Measurements from ENCODE around the gene ADA.
"Not testable (repeated sequence)": the region's sequence is repeated elsewhere in the genome, so short reads cannot be mapped to it uniquely, and the experiment has no call there.

ADA gene

DNA sequence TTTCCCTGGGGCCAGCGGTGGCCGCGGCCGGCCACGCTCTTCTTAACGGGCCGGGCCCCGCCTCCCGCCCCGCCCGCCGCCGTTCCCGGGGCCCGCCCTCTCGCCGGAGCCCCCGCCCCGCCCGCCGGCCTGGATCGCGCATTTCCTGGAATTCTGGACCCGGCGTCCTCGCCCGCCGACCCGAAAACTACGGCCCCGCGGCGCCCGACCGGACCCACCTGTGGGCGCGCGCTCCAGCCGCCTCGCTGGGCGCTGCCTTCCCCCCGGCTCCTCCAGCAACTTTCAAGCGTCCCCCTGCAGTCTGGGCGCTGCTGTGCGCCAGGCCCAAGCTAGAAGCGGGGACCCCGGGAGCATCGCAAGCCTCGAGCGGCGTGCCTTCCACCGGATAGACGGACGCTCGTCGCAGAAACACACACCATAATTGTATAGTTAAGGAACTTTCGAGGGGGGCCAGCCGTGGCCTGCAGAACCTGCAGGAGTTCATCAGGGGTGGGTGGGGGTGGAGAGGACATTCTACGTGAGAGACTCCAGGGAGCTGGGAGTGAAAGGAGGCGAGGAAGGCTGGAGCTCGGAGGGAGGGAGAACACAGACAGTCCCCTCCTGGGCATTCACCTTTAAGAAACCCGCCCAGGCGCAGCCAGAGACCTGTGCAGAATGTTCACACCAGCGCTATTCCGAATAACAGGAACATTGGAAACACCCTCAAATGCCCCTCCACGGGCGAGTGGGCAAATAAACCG is at the start of gene ADA:
ADA (minus strand) TSS at position 16 of the 740 bp plus-strand sequence. CDS start 92 bp downstream, outside the sequence.
- DNase-seq (ENCODE audit: low read depth in 2 of 2) = no peak

DNA sequence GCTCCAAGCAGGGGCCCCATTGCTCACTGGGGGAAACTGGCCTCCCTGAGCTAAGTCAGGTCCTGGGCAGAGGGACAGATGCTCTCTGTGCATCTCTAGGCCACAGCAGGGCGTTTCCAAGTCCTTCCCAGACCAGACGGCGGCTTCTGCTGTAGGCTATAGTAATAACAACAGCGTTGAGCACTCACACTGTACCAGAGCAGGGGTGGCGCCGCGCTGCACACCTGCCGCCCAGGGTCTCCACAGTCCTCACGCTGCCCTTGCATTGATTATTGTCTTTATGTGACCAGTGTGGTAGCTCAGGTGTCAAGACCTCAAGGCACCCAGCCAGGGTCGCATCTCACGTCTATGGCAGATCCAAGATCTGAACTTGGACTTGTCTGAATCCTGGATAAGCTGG is 48.8 kb upstream of the ADA start:
- DNase-seq (ENCODE audit: low read depth in 2 of 2) = no peak

DNA sequence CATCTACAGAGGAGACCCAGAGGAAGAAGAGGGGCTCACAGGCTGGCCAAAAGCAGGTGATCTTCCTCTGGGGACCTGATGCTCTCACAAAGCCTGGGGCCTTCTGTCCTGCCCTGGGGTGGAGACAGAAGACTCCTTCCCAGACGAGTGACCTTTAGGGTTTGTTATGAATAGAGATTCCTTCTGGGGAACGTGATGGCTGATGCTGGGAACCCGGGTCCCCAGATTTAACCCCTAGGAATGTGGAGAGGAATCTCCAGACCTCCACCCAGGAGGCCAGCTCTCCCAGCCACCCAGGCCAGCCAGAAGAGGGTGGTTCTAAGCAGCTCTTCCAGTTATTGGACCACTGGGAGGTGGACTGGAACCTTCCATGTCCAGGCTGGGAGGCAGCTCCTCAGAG is 46.9 kb upstream of the ADA start:
- DNase-seq (ENCODE audit: low read depth in 2 of 2) = no peak

DNA sequence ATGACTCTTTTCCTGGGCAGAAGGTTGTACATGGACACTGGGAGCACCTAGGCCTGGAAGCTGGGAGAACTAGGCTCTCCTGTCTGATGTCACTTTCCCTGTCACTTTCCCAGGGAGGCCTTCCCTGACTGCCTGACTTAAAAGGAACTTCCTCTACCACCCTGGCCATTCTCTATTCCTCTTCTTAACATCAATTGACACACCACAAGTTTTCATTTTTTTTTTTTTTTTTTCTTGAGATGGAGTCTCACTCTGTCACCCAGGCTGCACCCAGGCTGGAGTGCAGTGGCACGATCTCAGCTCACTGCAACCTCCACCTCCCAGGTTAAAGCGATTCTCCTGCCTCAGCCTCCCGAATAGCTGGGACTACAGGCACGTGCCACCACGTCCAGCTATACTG is 45.5 kb upstream of the ADA start:
- not testable (repeated sequence) for DNase-seq (ENCODE audit: low read depth in 2 of 2)

DNA sequence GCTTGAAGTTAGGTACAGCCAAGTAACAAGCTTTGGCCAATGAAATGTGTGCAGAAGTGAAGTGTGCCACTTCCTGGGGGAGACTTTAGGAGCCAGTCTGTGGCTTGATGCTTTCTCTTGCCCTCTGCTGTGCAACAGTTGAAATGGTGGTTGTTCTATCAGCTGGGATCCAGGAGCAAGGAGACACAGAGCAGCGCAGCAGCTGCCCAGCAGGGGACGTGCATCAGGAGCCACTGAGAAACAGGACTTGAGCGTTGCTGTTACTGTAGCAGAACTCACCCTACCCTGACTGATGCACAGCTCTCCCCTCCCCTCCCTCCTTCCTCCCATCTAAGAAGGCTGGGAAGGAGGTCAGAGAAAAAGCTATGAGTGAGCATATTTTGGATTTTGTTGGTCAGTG is 44.8 kb upstream of the ADA start:
- DNase-seq (ENCODE audit: low read depth in 2 of 2) = no peak

DNA sequence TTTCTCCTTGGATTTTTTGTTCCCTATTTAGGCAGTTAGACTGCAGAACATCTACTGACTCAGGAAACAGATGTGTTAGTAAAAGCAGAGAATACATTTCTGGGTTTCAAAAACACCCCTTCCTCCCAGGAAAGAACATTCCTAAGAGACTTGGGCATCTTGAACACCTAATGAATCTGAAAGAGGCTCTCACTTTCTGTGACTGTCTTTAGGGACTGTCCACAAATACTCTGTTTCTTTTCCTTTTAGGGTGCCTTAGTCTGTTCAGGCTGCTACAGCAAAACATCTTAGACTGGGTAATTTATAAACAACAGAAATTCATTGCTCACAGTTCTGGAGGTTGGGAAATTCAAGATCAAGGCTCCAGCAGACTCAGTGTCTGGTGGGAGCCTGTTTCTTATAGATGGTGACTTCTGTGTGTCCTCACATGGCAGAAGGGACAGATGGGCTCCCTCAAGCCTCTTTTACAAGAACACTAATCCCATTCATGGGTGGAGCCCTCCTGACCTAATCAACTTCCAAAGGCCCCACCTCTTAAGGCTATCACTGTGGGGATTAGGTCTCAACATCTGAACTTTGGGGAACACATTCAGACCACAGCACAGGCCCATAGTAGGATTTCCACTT is 44.3 kb upstream of the ADA start:
- peak; percentile 72 for DNase-seq (ENCODE audit: low read depth in 2 of 2)

DNA sequence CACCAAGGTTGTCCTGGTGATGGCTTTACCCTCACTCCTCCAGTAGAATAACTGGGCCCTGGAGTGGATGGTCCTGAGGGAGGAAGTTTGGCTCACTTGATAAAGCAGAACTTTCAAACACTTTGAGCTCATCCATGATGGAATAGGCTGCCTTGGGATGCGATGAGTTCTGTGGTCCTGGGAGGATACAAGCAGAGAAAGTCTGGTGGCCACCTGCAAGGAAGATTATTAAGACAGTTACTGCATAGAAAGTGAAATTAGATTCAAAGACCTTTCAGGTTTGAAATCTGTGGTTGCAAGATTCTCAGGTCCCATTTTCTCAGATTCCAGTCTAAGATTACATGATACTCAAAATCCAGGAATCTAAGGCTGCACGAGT is 43.8 kb upstream of the ADA start:
- DNase-seq (ENCODE audit: low read depth in 2 of 2) = no peak

DNA sequence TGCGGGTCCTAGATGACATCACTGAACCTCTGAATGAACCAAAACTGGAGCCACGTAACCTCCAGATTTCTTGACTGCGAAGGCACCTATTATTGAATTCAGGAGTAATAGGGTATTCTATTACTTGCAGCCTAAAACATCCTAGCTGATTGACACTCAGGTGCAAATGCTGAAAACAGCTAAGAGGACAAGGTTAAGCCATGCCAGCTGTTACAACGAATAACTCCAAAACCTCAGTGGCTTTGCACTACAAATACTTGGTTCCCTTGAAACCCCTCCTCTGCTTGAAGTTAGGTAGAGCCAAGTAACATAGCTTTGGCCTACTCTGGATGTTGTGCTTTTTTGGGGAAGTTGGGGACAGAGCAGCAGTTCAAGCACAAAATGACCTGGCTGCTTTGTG is 42.7 kb upstream of the ADA start:
- no peak for DNase-seq (ENCODE audit: low read depth in 2 of 2)

DNA sequence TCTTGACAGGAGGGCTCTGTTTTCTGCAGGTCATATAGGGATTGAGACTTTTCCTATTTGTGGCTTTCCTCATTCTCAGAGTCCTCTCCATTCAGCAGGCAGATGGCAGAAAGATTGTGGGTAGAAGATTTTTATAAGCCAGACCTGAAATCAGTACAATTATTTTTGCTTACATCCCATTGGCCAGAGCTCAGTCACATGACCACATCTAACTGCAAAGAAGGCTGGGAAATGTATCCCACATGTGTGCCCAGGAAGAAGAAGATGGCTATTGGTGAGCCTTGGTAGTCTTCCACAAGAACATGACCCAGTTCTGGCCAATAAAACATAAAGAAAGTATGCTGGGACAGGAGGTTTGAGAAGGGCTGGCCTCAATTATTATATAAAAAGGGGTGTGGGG is 42.1 kb upstream of the ADA start:
- DNase-seq (ENCODE audit: low read depth in 2 of 2) = no peak

DNA sequence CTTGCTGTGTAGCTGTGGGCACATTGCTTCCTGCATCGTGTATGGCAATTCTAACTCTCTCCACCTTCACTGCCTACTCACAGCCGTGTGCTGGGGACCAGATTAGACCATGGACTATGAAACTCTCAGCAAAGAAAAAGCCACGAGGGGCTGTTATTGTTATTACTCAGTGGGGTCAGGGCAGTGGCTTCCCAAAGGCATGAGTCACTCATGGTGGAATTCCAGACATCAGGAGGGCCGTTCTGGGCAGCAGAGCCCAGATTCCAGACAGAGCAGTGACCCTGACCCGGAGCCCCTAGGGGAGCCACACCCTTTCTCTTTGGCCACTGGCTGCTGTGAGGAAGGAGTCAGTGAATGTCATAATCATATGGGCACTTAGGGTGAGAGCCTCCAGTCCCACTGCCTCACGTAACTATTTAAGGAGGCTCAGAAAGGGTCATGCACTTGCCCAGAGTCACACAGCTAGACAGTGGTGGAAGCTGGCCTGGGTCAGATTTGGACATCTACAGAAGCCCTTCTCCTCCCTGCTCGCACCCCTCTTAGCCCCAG is 41.5 kb upstream of the ADA start:
- DNase-seq (ENCODE audit: low read depth in 2 of 2) = peak; percentile 75 to 80

DNA sequence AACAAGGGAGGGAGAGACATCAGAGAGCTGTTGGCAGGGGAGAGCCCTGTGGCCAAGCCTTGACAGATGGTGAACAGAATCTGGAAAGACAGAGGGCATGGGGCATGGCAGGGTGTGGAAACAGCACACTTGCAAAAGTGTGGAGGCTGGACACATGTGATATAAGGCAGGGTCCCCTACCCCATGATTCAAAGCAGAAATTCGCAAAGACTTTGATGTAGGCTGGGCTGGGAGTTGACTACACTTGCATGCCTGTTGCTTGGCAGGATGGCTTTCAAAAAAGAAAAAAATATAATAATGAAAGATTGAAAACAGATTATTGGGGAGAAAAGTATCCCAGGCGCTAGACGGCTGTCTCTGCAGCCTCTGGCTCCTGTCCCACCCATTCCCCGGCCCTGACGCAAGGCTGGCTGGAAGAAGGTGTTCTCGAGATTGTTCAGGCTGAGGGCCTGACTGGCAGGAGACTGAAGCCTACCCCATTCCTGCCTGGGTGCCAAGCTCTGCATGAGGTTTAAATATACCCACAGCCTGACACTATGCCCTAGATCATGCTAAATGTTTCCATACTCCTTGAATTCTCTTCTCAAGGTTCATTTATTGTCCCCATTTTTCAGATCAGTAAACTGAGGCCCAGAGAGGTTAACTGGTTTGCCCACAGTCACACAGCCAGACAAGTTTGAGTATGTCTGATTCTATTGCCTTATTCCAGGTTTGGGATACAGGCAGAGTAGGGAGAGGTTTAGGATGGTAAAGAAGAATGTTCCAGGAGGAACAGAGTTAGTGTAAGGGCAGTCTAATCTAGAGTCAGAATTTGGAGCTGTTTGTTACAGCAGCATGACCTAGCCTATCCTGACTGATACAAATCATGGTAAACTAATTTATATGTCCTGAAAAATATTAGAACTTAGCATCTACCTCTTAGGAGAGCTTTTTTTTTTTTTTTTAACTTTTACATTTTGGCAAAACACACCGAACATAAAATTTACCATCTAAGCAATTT is 40.2 kb upstream of the ADA start:
- peak in 1 of 2 experiments; percentile 55 for DNase-seq (ENCODE audit: low read depth in 2 of 2)

DNA sequence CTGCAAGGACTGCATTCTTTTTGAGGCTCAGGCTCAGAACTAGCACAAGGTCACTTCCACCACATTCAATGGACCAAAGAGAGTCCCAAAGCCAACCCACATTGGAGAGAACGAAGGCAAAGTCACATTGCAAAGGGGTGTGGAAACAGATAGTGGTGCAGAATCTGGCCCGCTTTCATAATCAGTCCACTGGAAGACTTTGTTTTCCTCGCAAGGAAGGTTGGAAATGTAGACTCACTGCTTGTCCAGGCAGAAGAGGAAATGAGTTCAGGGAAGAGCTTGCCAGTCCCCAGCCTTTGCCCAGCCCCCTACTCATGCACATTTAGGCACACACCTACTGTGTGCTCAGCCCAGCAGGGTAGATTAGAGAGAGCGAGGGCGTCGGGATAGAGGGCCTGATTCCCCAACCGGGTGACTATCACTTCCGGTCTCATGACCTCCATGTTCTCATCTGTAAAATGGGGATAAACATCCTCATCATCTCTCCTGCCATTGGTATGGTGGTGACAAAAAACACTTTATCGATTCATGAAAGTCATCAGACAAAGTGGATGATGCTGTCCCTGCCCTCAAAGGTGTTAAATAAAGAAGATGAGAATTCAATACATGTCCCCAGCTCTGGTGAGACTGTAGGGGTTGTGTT is 39.4 kb upstream of the ADA start:
- DNase-seq (ENCODE audit: low read depth in 2 of 2) = no peak

DNA sequence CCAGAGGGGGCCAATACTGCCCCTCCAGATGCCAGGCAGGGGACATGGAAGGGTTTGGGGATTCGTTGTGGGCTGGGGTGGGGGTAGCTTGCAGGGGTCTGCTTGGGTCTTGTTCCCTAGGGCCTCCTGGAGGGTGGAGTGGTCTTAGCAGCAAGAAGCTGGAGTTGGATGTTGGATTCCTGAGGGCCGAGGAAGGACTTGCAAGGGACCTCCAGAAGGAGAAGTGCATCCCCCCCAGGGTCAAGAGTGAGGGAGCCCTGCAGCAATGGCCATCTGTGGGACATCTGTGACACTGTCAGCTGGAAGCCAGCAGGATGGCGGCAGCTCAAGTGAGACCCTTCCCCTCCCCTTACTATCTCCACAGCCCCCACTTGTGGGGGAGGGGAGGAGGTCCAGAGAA is 38.3 kb upstream of the ADA start:
- no peak for DNase-seq (ENCODE audit: low read depth in 2 of 2)

DNA sequence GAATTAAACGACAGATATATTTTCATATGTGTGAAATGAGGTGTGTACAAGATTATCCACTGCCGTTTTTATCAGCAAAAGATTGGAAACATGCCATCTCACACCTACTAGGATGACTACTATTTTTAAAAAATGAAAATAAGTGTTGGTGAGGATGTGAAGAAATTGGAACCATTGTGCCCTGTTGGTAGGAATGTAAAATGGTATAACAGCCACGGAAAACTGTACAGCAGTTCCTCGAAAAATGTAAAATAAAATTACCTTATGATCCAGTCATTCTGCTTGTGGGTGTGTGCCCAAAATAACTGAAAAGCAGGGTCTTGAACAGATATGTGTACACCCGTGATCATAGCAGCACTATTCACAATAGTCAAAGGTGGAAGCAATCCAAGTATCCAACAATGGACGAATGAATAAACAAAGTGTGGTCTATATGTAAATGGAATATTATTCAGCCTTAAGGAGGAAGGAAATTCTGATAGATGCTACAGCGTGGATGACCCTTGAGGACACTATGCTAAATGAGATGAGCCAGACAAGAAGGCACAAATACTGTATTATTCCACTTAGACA is 36.6 kb upstream of the ADA start:
- DNase-seq (ENCODE audit: low read depth in 2 of 2) = no peak

DNA sequence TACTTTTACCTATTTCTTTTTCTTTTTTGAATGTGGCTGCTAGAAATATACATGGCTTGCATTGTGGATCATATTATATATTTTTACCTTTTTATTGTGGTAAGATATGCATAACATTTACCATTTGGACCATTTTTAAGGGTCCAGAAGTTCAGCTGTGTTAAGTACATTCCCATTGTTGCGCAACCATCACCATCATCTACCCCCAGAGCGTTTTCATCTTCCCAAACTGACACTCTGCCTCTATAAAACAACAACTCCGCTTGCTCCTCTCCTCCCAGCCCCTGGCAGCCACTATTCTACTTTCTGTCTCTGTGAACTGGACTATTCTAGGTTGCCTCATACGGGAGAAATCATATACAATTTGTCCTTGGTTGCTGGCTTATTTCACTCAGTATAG is 35.4 kb upstream of the ADA start:
- DNase-seq (ENCODE audit: low read depth in 2 of 2) = no peak

DNA sequence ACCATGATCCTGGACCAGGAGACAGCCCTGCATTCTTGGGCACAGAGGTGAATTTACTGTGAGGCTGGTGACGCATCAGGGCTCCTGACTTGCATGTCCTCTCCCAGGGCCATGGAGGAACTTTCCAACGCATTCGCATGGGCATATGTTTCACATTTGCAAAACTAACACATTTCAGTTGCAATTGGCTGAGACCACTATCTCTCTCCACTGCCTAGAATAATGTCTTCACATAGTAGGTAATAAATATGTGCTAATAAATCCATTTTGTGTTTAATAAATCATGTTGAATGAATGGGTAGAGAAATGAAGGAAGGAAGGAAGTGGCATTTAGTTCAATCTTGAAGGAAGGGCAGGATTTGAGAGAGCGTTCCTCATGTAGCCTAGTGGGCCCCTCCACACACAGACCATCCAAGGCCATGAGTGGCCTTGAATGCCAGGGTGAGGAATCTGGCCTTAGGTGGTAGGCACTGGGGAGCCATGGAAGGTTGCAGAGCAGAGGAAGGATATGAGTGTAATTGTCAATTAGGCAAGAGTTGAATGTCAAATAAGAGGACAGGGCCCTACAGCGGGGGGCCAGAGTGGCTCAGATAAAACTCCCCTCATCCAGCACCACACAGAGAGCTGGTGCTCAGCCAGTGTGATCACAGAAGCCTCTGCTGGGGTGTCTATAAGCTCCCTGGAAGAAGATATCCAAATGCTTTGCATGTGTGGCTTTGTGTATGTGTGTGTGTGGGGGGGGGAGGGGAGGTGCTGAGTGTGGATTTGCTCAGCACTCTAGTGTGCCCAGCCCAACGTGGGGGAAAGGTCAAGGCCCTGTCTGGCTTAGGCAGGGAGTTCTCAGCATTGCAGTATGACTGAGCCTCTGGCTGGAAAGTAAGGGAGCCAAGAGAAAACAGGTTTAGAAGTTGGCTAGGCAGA is 32.8 kb upstream of the ADA start:
- DNase-seq (ENCODE audit: low read depth in 2 of 2) = no peak

DNA sequence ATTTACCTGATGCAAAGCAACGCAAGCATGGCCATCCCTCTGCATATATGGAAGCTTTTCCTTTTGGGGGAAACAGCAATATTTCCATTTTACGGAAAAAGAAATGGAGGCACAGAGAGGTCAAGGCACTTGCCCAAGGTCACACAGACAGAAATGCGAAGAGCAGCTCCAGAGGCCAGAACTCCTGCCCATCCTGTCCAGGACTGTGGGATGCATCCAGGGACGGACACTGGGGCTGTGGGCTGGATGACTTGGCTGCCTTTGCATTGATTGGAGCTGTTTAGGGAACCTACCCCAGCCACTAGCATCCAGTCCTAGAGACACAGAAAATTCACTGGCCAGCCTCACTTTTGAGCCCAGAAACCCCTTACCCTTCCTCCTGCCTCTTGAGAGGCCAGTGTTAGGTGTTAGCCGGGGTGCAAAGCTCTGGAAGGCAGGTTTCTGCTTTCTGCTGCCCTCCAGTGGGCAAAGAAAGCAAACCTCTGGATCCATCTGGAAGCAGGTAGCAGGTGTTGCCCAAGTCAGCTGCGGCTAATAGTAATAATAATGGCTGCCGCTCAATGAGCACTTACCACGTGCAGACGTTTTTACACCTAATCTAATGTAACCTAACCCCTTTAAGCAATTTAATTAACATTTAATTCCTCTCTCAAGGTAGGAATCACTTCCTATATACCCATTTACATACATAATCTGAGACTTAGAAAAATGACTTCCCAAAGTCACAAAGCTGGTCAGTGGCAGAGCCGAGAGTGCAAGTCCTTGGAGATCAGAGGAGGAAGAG is 32.0 kb upstream of the ADA start:
- no peak for DNase-seq (ENCODE audit: low read depth in 2 of 2)

DNA sequence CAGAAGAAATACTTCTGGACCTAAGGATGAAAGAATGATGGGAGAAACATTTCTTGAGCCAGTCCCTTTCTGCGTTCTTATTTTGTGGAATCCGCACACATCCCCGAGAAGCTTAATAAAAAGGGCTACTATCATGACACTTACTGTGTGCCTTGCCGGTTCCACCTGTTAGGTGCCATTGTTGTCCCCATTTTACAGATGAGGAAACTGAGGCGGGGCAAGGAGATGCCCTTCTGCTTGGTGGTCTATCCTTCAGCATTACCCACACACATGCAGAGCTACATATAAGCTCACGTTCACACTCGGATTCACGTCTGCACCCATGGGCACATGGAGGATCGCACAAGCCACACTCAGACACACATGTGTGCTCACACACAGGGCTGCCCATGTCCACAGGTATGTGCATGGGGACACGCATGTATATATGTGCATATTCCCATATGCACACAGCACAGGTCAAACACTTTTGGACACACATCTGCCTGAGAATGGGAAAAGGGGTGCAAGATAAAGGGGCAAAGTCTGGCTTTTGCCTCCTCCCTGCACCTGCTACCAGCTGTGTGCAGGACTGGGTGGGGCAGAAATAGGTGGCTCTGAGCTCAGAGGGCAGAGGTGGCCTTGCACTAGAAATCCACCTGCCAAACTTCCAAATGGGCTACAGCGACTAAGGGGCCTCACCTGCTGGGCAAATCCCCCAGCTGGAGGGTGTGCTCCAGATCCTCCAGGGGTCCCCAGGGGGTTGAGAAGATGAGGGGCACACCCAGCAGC is 30.5 kb upstream of the ADA start:
- DNase-seq (ENCODE audit: low read depth in 2 of 2) = no peak
